ENCODE data around the gene ROM1.
A peak's percentile ranks its signal among the peaks of the same experiment; 100 is the strongest.
"Not testable (repeated sequence)": the region's sequence is repeated elsewhere in the genome, so short reads cannot be mapped to it uniquely, and the experiment has no call there.

ROM1 gene

DNA sequence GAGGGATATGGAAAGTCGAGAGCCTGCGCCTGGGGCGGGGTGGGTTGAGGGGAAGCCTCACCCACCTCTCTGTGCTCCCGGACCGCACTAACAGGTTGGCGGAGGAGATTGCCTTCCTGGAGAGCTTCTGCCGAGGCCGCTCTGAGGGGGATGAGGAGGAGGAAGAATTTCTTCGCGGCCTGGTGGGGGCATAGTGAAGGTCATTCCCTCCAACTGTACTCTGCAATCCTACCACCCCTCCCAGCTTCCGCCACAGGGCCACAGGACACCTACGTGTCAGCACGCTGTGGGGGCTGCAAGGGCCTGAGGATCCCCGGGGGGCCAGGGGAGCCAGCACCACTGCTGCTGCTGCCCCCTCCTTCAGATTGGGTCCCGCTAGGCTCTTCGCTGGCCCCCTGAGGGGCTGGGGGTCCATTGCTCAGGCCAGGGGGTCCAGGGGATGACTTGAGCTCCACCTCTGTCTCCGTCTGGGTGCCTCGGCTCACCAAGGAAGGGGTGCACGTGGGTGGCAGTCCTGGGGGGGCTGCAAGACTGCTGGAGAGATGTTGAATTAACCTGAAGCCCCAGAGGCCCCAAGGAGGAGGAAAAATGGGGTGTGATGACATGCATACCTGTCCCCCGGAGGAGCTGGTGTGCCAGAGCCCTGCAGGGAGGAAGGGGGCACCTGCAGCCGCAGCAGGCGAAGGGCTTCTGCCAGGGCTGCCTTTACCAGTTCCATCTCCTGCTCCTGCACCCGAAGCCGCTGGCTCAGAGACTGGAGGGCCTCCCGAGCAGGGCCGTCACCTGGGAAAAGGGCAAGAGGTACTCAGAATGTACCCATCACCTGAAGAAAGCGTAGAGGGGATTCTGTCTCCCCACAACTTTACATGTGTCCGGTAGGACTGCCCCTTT lies 2.0 kb upstream of the ROM1 start:
- no peak for DNase-seq

DNA sequence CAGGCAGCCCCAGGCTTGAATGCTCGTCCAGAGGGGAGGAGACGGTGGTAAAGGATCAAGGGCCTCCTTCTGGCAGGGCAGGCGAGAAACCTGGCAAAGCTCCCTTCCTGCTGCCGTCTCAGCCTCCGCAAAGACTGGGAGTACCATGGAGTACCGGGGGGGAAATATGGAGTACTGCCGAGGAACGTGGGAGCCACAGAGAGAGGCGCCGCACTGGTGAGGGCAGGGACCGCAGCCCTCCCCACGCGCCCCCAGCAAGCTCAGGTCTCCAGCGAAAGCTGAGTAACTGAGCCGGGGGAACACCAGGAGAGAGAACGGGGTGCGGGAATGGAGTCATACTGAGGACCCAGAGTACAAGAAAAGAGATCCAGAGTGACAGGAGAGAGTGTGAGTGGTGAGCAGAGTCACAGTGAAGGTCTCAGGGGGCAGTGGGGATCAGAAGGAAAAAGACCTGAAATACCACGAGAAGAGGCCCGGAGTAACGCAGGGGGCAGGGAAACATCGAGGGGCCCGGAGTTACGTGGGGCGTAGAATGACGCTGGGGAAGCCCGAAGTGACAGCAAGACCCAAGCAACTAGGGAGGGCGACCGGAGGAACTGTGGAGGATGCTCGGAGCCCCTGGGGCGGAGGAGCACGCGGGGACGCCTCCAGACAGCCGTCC lies 1.2 kb upstream of the ROM1 start:
- DNase-seq: peak in 1 of 2 experiments; percentile 7

DNA sequence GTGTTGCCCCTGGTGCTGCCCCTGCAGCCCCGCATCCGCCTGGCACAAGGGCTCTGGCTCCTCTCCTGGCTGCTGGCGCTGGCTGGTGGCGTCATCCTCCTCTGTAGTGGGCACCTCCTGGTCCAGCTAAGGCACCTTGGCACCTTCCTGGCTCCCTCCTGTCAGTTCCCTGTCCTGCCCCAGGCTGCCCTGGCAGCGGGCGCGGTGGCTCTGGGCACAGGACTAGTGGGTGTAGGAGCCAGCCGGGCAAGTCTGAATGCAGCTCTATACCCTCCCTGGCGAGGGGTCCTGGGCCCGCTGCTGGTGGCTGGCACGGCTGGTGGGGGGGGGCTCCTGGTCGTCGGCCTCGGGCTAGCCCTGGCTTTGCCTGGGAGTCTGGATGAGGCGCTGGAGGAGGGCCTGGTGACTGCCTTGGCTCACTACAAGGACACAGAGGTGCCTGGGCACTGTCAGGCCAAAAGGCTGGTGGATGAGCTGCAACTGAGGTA lies 278 bp downstream of the ROM1 start:
- peak in 1 of 2 experiments; percentile 69 for DNase-seq

DNA sequence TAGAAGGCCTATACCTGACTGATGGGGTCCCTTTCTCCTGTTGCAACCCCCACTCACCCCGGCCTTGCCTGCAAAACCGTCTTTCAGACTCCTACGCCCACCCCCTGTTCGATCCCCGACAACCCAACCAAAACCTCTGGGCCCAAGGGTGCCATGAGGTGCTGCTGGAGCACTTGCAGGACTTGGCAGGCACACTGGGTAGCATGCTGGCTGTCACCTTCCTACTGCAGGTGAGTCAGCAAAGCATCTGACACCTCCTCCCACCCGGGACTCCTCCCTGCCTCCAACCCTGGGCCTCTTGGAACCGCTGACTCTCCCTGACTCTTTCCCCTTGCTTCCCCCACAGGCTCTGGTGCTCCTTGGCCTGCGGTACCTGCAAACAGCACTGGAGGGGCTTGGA lies 1.2 kb downstream of the ROM1 start:
- no peak for DNase-seq

DNA sequence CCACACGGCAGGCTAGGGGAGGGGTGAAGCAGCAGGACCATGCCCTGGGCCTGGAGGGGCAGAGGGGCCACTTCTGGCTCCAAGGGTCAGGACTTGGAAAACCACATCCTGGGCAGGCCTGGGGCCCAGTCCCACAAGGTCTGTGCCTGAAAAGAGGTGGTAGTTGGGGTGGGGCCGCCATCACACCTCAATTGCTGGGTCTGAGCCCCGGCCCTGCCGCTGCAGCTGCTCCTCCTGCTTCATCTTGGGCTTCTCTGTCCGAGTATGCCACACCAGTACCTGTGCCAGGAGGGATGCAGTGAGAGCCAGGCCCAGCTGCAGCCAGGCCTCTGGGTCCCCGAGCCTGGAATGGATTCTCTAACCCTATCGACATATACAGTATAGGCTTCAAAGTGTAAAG lies 2.5 kb downstream of the ROM1 start:
- DNase-seq: no peak

DNA sequence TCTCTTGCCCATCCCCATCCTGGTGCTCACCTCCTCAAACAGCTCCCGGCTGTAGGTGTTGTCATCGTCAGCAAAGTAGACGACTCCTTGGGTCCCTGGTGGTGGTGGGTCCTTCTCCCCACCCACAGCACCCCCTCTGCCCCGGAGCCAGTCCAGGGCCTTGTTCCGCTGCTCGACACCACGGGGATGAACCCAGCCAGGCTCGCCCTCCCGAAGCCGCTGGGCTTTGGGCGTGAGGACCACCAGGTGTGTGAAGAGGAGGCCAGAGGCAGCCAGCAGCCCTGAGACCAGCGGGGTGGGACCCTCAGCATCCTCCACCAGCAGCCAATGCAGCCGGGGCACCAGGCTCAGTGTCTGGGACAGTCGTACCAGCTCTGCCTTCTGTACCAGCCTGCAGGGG lies 3.9 kb downstream of the ROM1 start:
- DNase-seq: not testable (repeated sequence)

DNA sequence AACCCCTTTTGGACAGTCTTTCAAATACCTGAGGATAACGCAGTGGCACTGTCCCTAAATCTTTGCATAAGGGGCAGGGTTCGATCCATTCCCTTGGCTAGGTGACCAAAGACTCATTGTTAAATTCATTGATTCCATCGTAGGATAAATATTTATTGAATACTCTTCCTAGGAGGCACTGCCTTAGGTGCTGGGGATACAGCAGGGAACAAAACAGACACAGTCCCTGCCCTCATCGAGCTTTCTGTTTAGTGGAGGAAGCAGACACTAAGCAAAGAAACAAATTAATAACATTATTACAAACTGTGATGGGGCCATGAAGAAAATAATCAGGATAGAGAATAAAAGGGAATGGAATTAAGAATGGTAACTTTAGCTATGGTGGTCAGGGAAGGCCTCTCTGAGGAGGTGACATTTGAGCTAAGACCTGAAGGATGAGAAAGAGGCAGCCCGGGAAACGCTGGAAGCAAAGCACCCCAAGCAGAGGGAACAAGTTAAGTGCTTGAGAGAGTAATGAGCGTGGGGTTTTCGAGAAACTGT lies 8.0 kb downstream of the ROM1 start:
- no peak for DNase-seq

DNA sequence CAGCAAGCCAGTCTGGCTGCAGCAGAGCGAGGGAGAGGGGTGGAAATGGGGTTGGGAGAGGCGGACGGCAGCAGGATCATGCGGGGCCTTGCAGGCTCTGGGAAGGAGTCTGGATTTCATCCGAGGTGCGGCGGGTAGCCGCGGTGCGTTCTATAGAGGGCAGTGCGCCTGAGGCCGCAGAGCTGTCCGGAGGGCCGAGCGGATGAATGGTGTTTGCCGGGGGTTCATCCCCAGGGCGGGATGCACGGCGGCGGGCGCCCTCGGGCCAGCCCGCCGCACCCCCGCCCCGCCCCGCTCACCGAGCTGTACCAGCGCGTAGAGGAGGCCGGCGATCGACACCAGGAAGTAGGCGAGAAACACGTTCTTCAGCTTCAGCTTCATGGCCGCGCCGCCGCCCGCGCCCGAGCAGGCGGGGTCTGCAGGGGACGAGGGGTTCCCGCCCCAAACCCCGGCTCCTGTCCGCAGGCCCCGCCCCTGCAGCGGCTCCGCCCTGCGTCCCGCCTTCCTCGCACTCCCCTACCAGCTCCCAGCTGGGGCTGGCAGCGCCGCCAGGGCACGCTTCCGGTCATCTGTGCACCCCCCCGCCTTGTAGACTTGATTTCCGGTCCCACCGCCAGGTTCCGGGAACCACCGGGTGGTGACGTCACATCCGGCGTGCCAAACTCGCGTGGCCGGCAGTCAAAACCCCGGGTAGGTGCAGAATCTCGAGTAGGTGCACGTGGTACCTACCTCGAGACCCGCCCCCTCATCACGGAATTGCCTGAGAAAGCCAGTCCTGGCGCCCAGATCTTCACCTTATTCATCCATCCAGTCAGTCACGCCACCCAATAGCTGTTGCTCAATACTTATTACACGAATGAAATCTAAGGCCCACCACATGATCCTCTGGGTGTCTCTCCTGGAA lies 8.8 kb downstream of the ROM1 start, which contains the start of gene B3GAT3:
TSS of gene B3GAT3 (minus strand) at position 420 of the 904 bp plus-strand sequence. CDS start at position 381, 39 bp downstream.
- DNase-seq: peak; percentile 96 to 98

DNA sequence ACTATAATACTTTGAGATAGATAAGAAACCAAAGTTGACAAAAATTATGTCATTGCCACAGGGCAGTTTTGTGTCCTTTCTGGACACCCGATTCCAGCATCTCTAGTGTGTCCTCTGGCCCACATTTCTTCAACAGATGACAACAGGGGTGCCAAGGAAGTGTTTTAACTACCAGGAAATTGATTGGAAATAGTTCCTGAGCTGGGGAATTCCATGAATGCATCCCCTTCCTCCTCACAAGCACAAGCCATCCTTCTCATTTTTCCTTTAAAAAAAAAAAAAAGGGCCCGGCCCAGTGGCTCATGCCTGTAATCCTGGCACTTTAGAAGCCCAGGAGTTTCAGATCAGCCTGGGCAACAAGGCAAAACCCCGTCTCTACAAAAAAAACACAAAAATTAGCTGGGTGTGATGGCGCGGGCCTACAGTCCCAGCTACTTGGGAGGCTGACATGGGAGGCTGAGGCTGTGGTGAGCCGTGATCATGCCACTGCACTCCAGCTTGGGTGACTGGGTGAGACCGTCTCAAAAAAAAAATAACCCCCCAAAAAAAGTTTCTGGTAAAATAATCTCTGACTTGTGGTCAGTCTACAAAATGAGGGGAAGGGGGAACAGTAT lies 9.5 kb downstream of the ROM1 start:
- no peak for DNase-seq

DNA sequence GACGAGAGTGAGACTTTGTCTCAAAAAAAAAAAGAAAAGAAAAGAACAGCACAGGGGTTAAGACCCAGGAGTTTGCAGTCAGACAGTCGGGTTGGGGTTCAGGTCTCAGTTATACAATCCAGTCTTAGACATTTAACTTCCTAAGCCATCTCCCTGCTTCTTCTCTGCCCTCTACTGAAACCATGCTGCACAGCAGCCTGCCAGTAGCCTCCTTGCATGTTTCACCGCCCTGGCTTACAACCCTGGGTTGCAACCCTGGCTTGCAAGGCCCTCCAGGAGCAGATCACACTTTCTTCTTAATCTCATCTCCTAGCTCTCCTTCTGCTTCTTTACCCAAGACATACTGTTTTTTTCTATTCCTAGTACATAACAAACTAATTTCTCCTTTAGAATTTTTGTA lies 14.7 kb downstream of the ROM1 start:
- no peak for DNase-seq

DNA sequence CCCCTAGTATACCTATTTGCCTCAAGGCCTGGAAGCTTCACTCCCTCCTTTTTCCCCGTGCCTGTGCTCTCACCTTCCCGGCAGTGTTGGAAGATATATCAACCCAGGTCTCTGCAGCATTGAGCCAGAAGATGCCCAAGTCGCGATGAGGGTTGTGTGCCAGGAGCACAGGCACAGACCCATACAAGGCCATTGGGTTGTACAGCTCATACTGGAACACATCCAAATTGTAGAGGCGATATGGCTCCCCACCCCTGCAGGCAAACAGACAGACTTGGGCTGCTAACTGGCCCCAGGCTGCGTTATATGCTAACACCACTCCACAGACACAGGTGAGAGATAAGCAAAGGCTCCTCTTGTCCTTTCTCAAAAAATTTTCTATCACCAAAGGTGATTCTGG lies 19.4 kb downstream of the ROM1 start:
- DNase-seq: no peak

DNA sequence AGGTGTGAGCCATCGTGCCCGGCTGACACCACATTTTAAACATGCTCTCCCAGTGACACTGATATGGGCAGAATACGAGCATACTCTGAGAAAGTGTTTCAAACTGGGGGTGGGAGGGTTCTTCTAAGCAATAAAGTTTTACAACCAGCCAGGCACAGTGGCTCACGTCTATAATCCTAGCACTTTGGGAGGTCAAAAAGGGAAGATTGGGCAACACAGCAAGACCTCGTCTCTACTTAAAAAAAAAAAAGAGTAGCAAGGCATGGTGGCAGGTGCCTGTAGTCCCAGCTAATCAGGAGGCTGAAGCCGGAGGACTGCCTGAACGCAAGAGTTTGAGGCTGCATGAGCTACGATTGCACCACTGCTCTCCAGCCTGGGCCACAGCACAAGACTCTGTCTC lies 31.2 kb downstream of the ROM1 start:
- no peak for DNase-seq

DNA sequence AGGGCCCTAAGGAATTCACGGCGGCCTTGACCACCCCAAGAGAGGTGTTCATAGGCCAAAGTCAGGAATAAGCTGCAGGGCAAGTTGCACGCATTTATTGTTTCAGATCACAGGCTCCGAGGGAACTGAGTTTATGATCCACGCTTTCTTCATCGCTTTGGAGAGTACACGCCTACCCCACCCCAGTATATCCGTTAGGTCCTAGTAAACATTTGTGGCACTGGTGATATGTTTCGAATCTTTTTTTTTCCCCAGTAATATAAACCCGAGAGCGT lies 32.6 kb downstream of the ROM1 start:
- no peak for DNase-seq

DNA sequence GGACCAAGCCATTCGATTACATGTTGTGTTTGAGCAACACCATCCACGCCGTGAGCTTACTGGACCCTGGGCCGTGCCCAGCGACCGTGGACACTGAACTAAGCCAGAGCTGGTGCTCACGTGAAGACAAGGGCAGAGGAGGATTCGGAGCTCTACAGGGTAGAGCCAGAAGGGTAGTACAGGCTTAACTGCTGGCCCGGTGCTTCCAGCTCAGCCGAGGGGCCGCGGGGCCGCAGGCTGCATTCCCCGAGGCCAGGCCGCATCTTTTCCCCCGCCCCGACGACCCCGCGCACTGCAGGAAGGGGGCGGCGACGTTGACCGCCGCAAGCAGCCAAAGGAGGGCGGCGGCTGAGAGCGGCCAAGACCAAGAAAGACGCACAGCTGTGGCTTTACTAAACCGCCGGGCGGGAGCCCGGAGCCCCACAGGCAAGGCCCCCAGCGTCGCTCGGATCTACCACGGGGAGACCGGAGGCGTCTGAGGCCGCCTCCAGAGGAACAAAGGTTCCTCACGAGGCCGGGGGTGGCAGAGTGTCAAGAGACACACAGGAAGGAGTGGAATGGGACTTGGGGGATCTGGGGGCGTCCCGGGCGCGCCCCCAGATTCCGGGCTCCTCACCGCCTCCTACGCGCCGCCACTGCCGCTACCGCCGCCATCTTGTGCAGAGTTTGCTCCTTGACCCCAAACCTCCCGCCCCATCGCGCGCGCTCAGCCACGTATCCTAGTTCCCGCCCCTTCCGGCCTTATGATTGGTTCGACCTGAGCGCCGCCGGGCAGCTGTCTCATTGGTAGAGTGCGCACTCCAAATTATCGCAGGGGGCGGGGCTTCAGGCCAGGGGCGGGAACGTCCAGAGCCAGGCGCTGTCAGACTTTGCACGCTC lies 33.1 kb downstream of the ROM1 start, which contains the start of gene GANAB:
TSS of gene GANAB (minus strand) at position 668 of the 879 bp plus-strand sequence. CDS start at position 654, 14 bp downstream.
- peak; percentile 97 to 99 for DNase-seq

DNA sequence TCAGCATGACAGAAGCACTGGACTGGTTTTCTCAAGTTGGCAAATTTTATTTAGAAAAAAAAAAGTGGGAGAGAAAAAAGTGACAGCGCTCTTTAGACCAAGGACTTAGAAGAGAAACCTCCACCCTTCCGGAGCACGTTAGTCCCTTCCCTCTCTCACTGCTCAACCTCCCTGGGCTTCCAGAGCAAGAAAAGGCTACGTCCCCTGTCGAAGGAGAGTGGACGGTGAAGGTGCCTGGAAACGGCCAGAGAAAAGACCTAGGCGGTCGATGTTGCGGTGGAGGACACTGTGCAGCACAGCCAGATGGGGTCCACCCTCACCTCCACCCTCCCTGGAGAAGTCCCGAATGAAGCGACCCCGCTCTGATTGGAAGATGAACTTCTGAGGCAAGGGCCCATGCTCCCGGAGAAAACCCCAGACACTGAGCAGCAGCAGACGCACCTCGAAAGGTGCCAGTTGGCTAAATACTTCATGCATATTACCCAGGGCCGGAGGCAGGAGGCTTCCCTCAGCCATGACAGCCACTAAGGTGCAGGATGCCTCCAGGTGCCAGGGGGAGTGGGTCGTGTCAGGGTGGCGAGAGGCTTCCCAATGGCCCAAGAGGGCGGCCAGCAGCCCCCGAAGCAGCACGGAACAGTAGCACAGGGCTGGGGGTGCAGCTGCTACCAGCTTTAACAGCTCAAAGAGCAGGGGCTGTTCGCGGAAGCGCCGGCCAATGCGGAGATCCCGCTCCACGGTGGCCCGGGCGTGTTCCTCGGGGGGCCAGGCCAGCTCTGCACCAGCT lies 34.0 kb downstream of the ROM1 start:
- no peak for DNase-seq

DNA sequence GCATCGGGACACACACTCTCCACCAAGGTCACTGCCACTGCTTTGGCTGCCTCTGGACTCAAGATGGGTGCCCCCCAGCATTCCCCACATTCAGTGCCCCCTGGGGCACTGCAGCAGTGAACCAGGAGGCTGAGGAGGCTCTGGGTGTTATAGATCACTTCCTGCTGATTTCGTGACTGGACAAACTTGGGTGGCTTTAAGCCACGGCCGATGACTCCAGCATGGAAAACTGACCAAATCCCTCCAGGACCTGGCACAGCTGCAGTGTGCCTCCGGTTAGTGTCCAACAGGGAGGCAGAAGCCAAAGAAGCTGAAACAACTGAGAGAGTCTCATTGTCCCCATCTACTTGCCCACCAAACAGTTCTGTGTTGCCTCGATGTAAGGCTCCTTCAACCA lies 34.5 kb downstream of the ROM1 start:
- DNase-seq: no peak

DNA sequence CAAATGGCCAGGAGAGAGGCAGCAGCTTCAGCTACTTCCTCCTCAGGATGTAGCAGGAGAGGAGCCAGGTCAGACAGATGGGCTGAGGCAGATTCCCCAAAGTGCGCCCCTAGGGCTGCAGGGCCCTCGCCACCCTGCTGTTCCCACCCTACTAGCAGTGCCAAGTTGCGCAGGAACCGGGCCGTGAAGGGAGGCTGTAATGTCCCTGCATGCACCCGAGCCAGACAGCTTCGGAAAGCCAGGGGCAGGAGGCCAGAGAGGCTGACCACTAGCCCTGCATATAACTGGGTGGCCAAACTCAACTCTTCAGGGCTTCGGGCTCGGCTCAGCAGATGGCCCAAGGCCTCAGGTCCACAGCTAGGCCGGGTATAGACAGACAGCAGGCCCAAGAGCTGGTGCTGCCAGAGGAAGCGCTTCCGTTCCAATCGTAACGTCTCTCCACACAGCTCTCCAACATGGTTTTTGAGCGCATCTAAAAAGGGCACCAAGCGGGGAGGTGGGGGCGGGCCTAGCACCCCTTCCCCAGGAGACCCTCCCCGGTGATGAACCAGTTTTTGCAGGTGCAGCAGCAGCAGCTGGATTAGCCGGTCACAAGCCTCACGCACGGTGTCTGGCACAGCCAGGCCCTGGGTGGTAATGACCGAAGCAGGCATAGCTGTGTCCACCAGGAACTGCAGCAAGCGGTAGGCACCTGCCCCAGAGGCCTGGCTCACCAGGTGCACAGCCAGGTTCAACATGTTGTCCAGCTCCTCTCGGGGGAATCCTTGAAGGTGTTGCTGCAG lies 35.3 kb downstream of the ROM1 start:
- no peak for DNase-seq

DNA sequence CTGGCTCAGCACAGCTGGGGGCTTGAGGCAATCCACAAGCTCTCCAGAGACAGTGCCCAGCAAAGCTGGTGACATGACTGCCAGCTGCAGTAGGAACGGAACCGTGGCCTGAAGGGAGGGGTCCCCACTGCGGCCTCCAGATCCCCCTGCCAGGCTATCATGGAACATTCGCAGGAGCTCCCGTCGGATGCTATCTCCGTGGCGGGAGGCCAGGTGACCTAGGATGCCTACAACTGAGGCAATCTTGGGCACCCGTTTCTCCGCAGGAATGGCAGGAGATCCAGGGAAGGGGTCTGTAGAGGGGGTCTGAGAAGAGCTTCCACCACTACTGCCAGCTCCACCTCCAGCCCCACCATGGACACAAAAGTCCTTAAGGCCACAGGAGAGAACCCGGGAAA lies 35.9 kb downstream of the ROM1 start:
- no peak for DNase-seq

DNA sequence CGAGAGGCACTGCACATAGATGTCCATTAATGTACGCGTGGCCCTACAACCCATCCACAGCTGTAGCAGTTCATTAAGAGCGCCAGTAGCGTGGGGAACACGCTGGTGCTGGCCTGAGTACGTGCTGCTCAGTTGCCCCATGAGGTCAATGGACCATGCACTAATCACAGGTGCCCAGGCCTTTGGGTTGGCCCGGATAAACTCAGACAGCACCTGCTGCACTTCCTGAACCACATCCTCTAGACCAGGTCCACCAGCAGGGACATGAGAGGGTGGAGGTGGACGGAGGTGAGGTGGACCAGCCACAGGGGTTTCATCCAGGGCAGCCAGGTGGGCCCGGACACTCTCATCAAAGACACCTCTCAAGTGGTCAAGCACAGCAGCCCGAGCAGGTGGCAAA lies 36.4 kb downstream of the ROM1 start:
- DNase-seq: no peak

DNA sequence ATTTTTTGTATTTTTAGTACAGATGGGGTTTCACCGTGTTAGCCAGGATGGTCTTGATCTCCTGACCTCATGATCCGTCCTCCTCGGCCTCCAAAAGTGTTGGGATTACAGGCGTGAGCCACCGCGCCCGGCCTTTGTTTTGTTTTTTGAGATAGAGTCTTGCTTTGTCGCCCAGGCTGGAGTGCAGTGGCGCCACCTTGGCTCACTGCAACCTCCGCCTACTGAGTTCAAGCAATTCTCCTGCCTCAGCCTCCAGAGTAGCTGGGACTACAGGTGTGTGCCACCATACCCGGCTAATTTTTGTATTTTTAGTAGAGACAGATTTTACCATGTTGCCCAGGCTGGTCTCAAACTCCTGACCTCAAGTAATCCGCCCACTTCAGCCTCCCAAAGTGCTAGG lies 37.2 kb downstream of the ROM1 start:
- DNase-seq: not testable (repeated sequence)

All from SHP77 (cell line).